Measurements from ENCODE around the gene MASP2. TPM values are rescaled to one million over a fixed set of nuclear protein-coding genes. Genes with fewer than 3 reads are reported as not detected.
"Not testable (repeated sequence)": the region's sequence is repeated elsewhere in the genome, so short reads cannot be mapped to it uniquely, and the experiment has no call there.

The MASP2 gene
- total RNA-seq, 4 donors from 2014 or later = 0.16 TPM; not detected in 3

DNA sequence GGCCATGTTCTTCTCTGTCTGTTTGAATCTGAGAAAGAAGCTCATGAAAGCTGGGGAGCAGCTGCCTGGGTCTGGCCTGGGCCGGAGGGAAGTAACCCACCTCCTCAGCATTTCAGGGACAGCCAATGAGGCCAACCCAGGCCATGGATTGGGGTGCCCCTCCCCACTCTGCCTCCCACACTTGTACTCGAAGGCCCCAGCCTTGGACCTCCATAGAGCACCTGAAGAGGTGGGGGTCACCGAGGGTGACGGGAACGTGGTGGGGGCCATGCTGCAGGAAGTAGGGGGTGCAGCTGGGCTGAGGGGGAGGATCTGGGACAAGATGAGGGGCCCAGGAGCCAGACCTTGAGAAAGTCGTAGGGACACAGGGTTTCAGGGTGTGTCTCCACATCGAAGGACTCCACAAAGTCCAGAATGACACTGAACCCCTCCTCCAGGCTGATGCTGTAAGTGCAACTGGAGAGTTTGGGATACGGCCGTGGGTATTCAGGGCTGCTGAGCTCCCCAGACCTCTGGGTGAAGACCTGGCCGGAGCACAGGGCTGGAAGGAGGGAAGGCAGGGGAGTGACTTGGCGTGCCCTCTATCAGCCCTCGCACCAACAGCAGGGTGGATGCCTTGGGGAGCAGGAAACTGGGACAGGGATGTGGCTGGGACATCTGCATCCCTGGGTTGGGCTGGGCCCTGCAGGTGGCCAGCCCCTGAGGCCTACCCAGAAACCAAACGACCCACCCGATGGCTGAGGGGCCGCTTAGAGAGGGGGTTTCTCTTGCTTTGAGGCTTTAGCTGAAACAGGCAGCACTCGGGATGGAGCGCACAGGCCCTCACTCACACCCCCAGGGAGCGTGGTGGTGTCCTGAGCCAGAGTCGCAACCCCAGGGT, 3.8 kb downstream of the MASP2 start:
- Histone ChIP-seq H3K4me1 (peaks cover 2 to 4% of the 10 kb centered on the region in 2 donors), H3K36me3 (no peaks in the 10 kb centered on the region), H3K27ac (no peak overlapping the region), H3K4me3 (no peak overlapping the region), H3K27me3 (no peaks in the 10 kb centered on the region), H3K9me3 (no peaks in the 10 kb centered on the region)
- ATAC-seq (no peak), DNase-seq (no peak)
- TF ChIP-seq, protein P1, sequence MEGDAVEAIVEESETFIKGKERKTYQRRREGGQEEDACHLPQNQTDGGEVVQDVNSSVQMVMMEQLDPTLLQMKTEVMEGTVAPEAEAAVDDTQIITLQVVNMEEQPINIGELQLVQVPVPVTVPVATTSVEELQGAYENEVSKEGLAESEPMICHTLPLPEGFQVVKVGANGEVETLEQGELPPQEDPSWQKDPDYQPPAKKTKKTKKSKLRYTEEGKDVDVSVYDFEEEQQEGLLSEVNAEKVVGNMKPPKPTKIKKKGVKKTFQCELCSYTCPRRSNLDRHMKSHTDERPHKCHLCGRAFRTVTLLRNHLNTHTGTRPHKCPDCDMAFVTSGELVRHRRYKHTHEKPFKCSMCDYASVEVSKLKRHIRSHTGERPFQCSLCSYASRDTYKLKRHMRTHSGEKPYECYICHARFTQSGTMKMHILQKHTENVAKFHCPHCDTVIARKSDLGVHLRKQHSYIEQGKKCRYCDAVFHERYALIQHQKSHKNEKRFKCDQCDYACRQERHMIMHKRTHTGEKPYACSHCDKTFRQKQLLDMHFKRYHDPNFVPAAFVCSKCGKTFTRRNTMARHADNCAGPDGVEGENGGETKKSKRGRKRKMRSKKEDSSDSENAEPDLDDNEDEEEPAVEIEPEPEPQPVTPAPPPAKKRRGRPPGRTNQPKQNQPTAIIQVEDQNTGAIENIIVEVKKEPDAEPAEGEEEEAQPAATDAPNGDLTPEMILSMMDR (IDR thresholded peaks at IDR 0.05 in 4 of 5, conservative IDR thresholded peaks at IDR 0.05 in 1 of 5) = no peak
- TF ChIP-seq POLR2A (IDR thresholded peaks at IDR 0.05) = no peak
- in situ Hi-C loops (cut with MboI; ENCODE audit: low sequenced_read_pairs in 4 of 4) = loop anchor here in 1 of 4 donors (25.0 kb wide), 1 partner anchor 594 kb away; no protein-coding TSS in a partner anchor
- intact Hi-C loops (cut with DNase I; ENCODE audit: low total_unique reads) = no loop called here

DNA sequence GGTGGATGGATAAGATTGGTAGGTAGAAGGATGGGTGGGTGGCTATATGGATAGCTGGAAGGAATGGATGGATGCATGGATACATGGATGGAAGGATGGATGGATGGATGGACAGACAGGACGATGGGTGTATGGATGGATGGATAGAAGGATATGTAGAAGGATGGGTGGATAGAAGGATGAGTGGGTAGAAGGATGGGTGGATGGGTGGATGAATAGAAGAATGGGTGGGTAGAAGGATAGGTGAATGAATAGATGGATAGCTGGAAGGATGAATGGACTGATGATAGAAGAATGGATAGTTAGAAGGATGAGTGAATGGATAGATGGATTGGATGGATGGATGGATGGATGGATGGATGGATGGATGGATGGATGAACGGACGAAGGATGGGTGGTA, 5.0 kb downstream of the MASP2 start:
- DNase-seq (no peak), ATAC-seq (no peak)
- intact Hi-C loops (cut with DNase I; ENCODE audit: low total_unique reads) (no loop called here), in situ Hi-C loops (cut with MboI; ENCODE audit: low sequenced_read_pairs in 4 of 4) (loop anchor here in 1 of 4 donors (25.0 kb wide), 1 partner anchor 595 kb away; no protein-coding TSS in a partner anchor)
- H3K27ac ChIP-seq = no peak overlapping the region
- no peaks in the 10 kb centered on the region for H3K36me3 ChIP-seq
- peaks cover 8 to 10% of the 10 kb centered on the region in 2 donors for H3K4me1 ChIP-seq
- no peak overlapping the region for H3K4me3 ChIP-seq
- TF ChIP-seq POLR2A (IDR thresholded peaks at IDR 0.05) = no peak
- TF ChIP-seq, protein P1 (IDR thresholded peaks at IDR 0.05 in 4 of 5, conservative IDR thresholded peaks at IDR 0.05 in 1 of 5) = no peak
- H3K9me3 ChIP-seq = no peaks in the 10 kb centered on the region
- H3K27me3 ChIP-seq = no peaks in the 10 kb centered on the region

DNA sequence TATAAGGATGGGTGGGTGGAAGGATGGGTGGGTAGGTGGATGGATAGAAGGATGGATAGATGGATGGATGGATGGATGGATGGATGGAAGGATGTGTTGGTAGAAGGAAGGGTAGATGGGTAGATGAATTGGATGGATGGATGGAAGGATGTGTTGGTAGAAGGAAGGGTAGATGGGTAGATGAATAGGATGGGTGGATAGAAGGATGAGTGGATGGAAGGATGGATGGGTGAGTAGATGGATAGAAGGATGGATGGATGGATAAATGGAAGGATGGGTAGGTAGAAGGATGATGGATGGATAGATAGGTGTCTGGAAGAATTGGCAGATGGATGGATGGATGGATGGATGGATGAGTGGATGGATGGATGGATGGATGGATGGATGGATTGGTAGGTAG, 6.0 kb downstream of the MASP2 start:
- in situ Hi-C loops (cut with MboI; ENCODE audit: low sequenced_read_pairs in 4 of 4) = loop anchor here in 1 of 4 donors (25.0 kb wide), 1 partner anchor 596 kb away; no protein-coding TSS in a partner anchor
- ATAC-seq = no peak

DNA sequence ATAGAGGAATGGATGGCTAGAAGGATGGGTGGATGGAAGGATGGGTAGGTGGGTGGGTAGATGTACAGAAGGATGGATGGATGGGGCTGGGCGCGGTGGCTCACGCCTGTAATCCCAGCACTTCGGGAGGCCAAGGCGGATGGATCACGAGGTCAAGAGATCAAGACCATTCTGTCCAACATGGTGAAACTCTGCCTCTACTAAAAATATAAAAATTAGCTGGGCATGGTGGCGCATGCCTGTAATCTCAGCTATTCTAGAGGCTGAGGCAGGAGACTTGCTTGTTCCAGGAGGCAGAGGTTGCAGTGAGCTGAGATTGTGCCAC, 7.0 kb downstream of the MASP2 start:
- peaks cover 8 to 10% of the 10 kb centered on the region in 2 donors for H3K4me1 ChIP-seq
- intact Hi-C loops (cut with DNase I; ENCODE audit: low total_unique reads); H3K4me3 ChIP-seq; DNase-seq; ATAC-seq; H3K27ac ChIP-seq; H3K27me3 ChIP-seq; H3K36me3 ChIP-seq; H3K9me3 ChIP-seq: not testable (repeated sequence)
- in situ Hi-C loops (cut with MboI; ENCODE audit: low sequenced_read_pairs in 4 of 4) = loop anchor here in 1 of 4 donors (25.0 kb wide), 1 partner anchor 597 kb away; no protein-coding TSS in a partner anchor

More for the DNA sequence above, 6.0 kb downstream of the MASP2 start:
- intact Hi-C loops (cut with DNase I; ENCODE audit: low total_unique reads) = no loop called here
- Histone ChIP-seq H3K27ac (no peak overlapping the region), H3K4me1 (peaks cover 8 to 10% of the 10 kb centered on the region in 2 donors), H3K27me3 (no peaks in the 10 kb centered on the region), H3K36me3 (no peaks in the 10 kb centered on the region), H3K9me3 (no peaks in the 10 kb centered on the region), H3K4me3 (no peak overlapping the region)
- TF ChIP-seq, protein P1 (IDR thresholded peaks at IDR 0.05 in 4 of 5, conservative IDR thresholded peaks at IDR 0.05 in 1 of 5) = no peak
- TF ChIP-seq POLR2A (IDR thresholded peaks at IDR 0.05) = no peak
- no peak for DNase-seq

DNA sequence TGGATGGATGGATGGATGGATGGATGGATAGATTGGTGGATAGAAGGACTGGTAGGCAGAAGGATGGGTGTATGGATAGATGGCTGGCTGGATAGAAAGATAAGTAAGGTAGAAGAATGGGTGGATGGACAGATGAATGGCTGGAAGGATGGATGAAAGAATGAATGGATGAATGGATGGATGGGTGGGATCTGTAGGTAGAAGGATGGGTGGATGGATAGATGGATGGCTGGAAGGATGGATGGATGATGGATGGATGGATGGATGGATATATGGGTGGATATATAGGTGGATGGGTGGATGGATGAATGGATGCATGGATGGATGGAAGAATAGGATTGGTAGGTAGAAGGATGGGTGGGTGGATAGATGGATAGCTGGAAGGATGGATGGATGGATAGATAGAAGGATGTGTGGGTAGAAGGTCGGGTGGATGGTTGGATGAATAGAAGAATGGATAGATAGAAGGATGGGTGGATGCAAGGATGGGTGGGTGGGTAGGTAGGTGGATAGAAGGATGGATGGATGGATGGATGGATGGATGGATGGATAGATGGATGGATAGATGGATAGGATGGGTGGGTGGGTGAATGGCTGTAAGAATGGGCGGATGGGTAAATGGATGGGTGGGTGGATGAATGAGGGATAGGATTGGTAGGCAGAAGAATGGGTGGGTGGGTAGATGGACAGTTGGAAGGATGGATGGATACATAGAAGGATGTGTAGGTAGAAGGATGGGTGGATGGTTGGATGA, 7.5 kb downstream of the MASP2 start:
- Histone ChIP-seq H3K27me3 (no peaks in the 10 kb centered on the region), H3K9me3 (no peaks in the 10 kb centered on the region), H3K4me1 (peaks cover 8 to 10% of the 10 kb centered on the region in 2 donors), H3K27ac (no peak overlapping the region), H3K36me3 (no peaks in the 10 kb centered on the region), H3K4me3 (no peak overlapping the region)
- DNase-seq (no peak), ATAC-seq (no peak)
- in situ Hi-C loops (cut with MboI; ENCODE audit: low sequenced_read_pairs in 4 of 4) (loop anchor here (5.0 to 25.0 kb wide), 3 partner anchors 598 to 605 kb away; no protein-coding TSS in a partner anchor), intact Hi-C loops (cut with DNase I; ENCODE audit: low total_unique reads) (loop anchor here (2.0 kb wide), 1 partner anchor 59 kb away; the partner anchor contains the start of gene EXOSC10)
- no peak for TF ChIP-seq POLR2A (IDR thresholded peaks at IDR 0.05)

All from gastrocnemius medialis (tissue), 4 donors.